Spleen (tissue), 7 donors: ENCODE results near the gene HOXA5.

ENCODE experiments used
- POLR2A ChIP-seq, 3 donors: fragments of 450-650 bp; IDR thresholded peaks; one replicate each; pipeline ENCODE4 v1.5.1; 2017; ENCODE audit warnings: antibody characterized with exemption in 3 of 3, mild to moderate bottlenecking in 1 of 3
- TF ChIP-seq, protein P1 (sequence below), 11 experiments: fragments of 200-600 bp in 7 of 11; fragments of 450-650 bp in 4 of 11; sonication (generic) in 4 of 11; IDR thresholded peaks in 8 of 11; conservative IDR thresholded peaks in 3 of 11; 1 replicate in 7 of 11; 2 replicates in 4 of 11; pipeline versions ENCODE4 v1.4.0 to v1.8.0; 2016 to 2021; ENCODE audit warnings: antibody characterized with exemption in 11 of 11, inconsistent platforms in 4 of 11, mild to moderate bottlenecking in 1 of 11
- donor health status: DM: no; HTN: no; CAD: no; lungs with moderate emphysema.
- donor health status: DM: no; HTN: no; CAD: no.
- donor health status: DM: no; HTN: no; CAD: no.

DNA sequence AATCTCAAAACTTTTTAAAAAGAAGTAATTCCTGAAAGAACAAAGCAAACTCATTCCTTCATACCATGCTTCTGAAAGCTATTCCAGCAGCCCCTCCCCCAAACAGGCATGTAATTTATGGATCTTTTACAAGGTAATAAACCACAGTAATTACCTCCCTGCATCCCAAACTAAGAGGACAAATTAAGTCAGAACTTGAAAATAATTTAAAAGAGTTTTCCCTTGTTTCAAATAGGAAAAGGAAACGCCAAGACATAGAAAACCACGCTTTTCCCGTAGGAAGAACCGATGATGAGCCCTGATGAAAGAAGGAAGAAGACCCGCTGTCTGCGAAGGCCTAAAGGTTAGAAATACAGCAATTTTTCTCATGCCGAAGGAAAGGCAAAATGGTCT, 21.8 kb downstream of the HOXA5 start:
- TF ChIP-seq POLR2A (IDR thresholded peaks at IDR 0.05): no peak
- TF ChIP-seq, protein P1, sequence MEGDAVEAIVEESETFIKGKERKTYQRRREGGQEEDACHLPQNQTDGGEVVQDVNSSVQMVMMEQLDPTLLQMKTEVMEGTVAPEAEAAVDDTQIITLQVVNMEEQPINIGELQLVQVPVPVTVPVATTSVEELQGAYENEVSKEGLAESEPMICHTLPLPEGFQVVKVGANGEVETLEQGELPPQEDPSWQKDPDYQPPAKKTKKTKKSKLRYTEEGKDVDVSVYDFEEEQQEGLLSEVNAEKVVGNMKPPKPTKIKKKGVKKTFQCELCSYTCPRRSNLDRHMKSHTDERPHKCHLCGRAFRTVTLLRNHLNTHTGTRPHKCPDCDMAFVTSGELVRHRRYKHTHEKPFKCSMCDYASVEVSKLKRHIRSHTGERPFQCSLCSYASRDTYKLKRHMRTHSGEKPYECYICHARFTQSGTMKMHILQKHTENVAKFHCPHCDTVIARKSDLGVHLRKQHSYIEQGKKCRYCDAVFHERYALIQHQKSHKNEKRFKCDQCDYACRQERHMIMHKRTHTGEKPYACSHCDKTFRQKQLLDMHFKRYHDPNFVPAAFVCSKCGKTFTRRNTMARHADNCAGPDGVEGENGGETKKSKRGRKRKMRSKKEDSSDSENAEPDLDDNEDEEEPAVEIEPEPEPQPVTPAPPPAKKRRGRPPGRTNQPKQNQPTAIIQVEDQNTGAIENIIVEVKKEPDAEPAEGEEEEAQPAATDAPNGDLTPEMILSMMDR (IDR thresholded peaks at IDR 0.05 in 8 of 11, conservative IDR thresholded peaks at IDR 0.05 in 3 of 11): no peak
